K562 (cell line): ENCODE measurements around the gene RASGRP2. TPM values are rescaled to one million over a fixed set of nuclear protein-coding genes. Genes with fewer than 3 reads are reported as not detected.

Experiments used
- GTF2E2 ChIP-seq: fragments of 200-800 bp; sonication (Bioruptor generic); IDR thresholded peaks from 2 replicates; pipeline ENCODE4 v1.6.1; 2016; ENCODE audit warnings: missing genetic modification characterization, missing compliant biosample characterization
- L3MBTL2 ChIP-seq: fragments of 450-650 bp; IDR thresholded peaks from 2 replicates; pipeline ENCODE4 v1.6.1; 2016; ENCODE audit warnings: mild to moderate bottlenecking, moderate library complexity
- POLR3A ChIP-seq: IDR thresholded peaks from 2 replicates; pipeline ENCODE4 v1.6.1; 2011; ENCODE audit warnings: borderline replicate concordance, mild to moderate bottlenecking, moderate library complexity; ENCODE audit not compliant: insufficient read length, insufficient read depth; ENCODE audit errors: extremely low read depth
- RBM15 ChIP-seq: fragments of 200-400 bp; formaldehyde crosslinking; IDR thresholded peaks from 2 replicates; pipeline ENCODE4 v1.6.1; 2018; ENCODE audit warnings: mild to moderate bottlenecking, low read length, moderate library complexity; ENCODE audit not compliant: insufficient read depth
- RBM22 ChIP-seq: fragments of 200-400 bp; formaldehyde crosslinking; IDR thresholded peaks from 2 replicates; pipeline ENCODE4 v1.6.1; 2018; ENCODE audit warnings: low read length, low read depth; ENCODE audit not compliant: poor library complexity, severe bottlenecking
- SUPT5H ChIP-seq: fragments of 450-650 bp; IDR thresholded peaks from 2 replicates; pipeline ENCODE4 v1.6.1; 2016
- polyA plus RNA-seq, 8 experiments: library from polyadenylated mRNA; depleted of rRNA in 4 of 8; stranded (reverse) in 5 of 8; unstranded in 3 of 8; fragments of >200 nt; fragmentation: Nextera tagmentation in 2 of 8; fragmentation: Illumina TruSeq in 1 of 8; extraction: Ambion mirVana in 2 of 8; extraction: Trizol in 1 of 8; gene quantifications; 2 replicates each; pipeline versions ENCODE4 v1.2.1 to v1.2.3, GENCODE V29; 2011 to 2014; ENCODE audit warnings: inconsistent platforms in 1 of 8, missing spikeins in 1 of 8
- total RNA-seq, 7 experiments: library from RNA; depleted of rRNA in 6 of 7; stranded (reverse); fragments of >200 nt in 6 of 7; fragmentation: Illumina TruSeq in 2 of 7; extraction: Trizol in 2 of 7; gene quantifications; 2 replicates each; pipeline versions ENCODE4 v1.2.1 to v1.2.3, GENCODE V29; 2011 to 2021; ENCODE audit warnings: low replicate concordance in 1 of 7
- TF ChIP-seq, protein P1 (sequence below): fragments of 450-650 bp; formaldehyde crosslinking; IDR thresholded peaks from 2 replicates; pipeline ENCODE4 v1.4.0; 2022; ENCODE audit warnings: missing genetic modification characterization
- TF ChIP-seq, protein P2 (sequence below): fragments of 450-650 bp; formaldehyde crosslinking; conservative IDR thresholded peaks from 2 replicates; pipeline ENCODE4 v1.4.0; 2022; ENCODE audit warnings: mild to moderate bottlenecking, missing genetic modification characterization

The RASGRP2 gene
- total and polyA plus RNA-seq, 9 of the 15 experiments (the other 6 are each of a cell fraction or from before 2014, with no cell fraction given): 0.87 to 22.7 (median 5.5) TPM

DNA sequence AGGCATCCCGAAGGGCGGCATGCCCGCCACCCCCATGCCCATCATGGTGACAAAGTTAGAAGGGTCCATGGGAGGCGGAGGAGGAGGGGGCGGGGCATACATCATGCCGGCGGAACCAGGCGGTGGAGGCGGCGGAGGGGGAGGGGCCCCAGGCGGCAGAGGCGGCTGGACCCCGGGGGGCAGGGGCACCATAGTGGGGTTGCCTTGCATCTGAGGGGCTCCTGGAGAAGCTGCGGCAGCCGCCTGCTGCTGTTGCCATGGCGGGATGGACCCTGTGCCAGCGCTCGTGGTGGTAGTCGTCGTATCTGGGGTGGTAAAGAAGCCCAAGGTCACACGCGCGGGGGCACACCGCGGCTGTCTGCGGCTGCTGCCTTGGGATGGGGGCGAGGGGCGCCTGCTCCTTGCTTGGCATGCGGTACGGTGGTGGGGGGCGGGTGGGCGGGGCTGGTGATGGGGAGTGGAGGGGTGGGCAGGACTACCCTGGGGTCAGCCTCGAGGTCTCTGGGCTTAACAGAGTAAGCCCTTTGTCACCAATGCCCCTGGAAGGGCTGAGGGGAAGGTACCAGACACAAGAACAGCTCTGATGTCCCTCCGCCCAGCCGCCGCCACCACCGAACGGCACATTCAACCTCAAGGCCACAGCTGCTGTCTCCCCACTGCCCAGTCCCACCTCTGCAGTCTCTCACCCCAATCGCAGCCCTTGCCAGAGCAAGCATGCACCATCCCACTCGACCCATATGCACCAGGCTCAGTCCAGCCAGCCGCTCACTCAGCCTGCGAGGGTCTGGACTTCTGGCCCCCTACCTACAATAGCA, 22.1 kb upstream of the RASGRP2 start (continued):
- TF ChIP-seq RBM15: no peak
- no peak for TF ChIP-seq GTF2E2 (tag)
- no peak for TF ChIP-seq POLR3A
- TF ChIP-seq, protein P1, sequence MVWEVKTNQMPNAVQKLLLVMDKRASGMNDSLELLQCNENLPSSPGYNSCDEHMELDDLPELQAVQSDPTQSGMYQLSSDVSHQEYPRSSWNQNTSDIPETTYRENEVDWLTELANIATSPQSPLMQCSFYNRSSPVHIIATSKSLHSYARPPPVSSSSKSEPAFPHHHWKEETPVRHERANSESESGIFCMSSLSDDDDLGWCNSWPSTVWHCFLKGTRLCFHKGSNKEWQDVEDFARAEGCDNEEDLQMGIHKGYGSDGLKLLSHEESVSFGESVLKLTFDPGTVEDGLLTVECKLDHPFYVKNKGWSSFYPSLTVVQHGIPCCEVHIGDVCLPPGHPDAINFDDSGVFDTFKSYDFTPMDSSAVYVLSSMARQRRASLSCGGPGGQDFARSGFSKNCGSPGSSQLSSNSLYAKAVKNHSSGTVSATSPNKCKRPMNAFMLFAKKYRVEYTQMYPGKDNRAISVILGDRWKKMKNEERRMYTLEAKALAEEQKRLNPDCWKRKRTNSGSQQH (CRISPR knock-in tag): 0 out of 2 replicates have a peak, but pooled peaks have one; percentile 36
- TF ChIP-seq, protein P2, sequence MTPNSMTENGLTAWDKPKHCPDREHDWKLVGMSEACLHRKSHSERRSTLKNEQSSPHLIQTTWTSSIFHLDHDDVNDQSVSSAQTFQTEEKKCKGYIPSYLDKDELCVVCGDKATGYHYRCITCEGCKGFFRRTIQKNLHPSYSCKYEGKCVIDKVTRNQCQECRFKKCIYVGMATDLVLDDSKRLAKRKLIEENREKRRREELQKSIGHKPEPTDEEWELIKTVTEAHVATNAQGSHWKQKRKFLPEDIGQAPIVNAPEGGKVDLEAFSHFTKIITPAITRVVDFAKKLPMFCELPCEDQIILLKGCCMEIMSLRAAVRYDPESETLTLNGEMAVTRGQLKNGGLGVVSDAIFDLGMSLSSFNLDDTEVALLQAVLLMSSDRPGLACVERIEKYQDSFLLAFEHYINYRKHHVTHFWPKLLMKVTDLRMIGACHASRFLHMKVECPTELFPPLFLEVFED (CRISPR knock-in tag): 0 out of 2 replicates have a peak, but pooled peaks have one; percentile 37
- peak; percentile 26 for TF ChIP-seq SUPT5H
- TF ChIP-seq L3MBTL2: no peak
- peak; percentile 34 for TF ChIP-seq RBM22
